ENCODE results near the gene ARHGEF19. TPM values are rescaled to one million over a fixed set of nuclear protein-coding genes. Genes with fewer than 3 reads are reported as not detected.

The ARHGEF19 gene
- total and polyA plus RNA-seq, 9 of the 15 experiments (the other 6 are each of a cell fraction or from before 2014, with no cell fraction given), result 0.73 to 21.0 (median 5.2) TPM

DNA sequence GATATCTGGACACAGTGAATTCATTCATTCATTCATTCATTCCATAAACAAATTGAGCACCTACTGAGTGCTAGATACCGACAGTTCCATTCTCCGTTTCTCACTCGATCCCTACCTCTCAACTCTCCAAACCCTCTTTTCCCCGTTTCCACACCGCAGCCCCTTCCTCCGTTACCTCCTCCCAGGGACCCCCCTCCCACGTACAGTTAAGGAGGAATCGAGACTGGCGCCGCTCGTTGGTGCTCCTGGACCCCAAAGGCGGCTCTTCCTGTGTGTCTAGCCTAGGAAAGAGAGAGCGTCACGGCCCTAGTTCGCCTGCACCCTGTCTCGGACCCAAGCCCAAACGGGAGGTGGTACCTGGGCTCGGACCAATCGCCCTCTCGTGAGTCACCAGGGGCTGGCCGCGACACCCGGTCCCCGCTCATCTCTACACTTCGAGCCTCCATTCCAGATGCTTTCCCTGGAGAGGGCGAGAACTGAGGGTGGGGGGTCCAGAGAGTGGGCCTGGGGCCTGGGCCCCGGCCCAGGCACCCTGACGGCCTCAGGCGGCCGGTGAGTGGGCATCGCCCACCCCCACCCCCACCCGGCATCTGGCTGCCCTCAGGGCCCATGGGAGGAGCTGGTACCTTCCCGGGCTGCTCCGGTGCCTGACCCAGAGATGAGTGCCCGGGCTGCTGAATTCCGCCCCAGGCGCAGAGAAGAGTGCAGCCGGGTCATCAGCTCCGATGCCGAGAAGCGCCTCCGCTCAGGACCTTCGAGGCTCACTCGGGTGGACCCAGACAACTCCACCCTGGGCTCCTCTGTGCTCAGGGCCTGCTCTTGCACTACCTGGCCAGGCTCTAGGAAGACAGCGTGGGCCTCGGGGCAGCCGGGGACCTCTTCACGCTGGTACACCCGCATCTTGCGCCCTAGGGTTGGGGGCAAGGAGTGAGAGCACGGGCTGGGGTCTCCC, 4.9 kb downstream of the ARHGEF19 start (continued):
- TF ChIP-seq SAP30 (IDR thresholded peaks at IDR 0.05; ENCODE audit: borderline replicate concordance, insufficient read depth, low read depth, low read length, poor library complexity, severe bottlenecking) (no peak), HIVEP1 (CRISPR knock-in tag; IDR thresholded peaks at IDR 0.05) (no peak), SMAD2 (IDR thresholded peaks at IDR 0.05; ENCODE audit: low read depth, low read length) (no peak), CC2D1A (IDR thresholded peaks at IDR 0.05) (0 out of 2 replicates have a peak, but pooled peaks have one; percentile 38), BHLHE40 (IDR thresholded peaks at IDR 0.05; ENCODE audit: low read length) (no peak), HSF4 (CRISPR knock-in tag; IDR thresholded peaks at IDR 0.05; ENCODE audit: borderline replicate concordance) (no peak), MAFF (IDR thresholded peaks at IDR 0.05; ENCODE audit: low read length) (no peak), EP300 (IDR thresholded peaks at IDR 0.05; ENCODE audit: low read length) (no peak), ZNF354B (CRISPR knock-in tag; IDR thresholded peaks at IDR 0.05) (no peak), SUPT5H (IDR thresholded peaks at IDR 0.05) (no peak; the same call in 1 of the 2 replicates), ETV1 (tag; conservative IDR thresholded peaks at IDR 0.05; ENCODE audit: low read depth) (no peak), SRSF7 (optimal IDR thresholded peaks at IDR 0.05; ENCODE audit: low read depth, low read length) (no peak), HMG20A (CRISPR knock-in tag; conservative IDR thresholded peaks at IDR 0.05) (no peak), MTA3 (IDR thresholded peaks at IDR 0.05; ENCODE audit: borderline replicate concordance) (no peak; the same call in 1 of the 2 replicates), ZNF384 (IDR thresholded peaks at IDR 0.05; ENCODE audit: low read depth, low read length) (no peak), TEAD1 (CRISPR knock-in tag; IDR thresholded peaks at IDR 0.05) (no peak), RBFOX2 (IDR thresholded peaks at IDR 0.05; ENCODE audit: low read depth, low read length) (no peak; the same call in none of the 2 replicates), HMGN3 (IDR thresholded peaks at IDR 0.05; ENCODE audit: borderline replicate concordance, extremely low read depth, insufficient read length, low read depth, low read length) (no peak), MYBL2 (IDR thresholded peaks at IDR 0.05; ENCODE audit: low read depth) (no peak), MYBL2 (CRISPR knock-in tag; IDR thresholded peaks at IDR 0.05; ENCODE audit: borderline replicate concordance) (no peak), RBM22 (IDR thresholded peaks at IDR 0.05; ENCODE audit: low read depth, low read length, poor library complexity, severe bottlenecking) (no peak)
- TF ChIP-seq, protein P1, sequence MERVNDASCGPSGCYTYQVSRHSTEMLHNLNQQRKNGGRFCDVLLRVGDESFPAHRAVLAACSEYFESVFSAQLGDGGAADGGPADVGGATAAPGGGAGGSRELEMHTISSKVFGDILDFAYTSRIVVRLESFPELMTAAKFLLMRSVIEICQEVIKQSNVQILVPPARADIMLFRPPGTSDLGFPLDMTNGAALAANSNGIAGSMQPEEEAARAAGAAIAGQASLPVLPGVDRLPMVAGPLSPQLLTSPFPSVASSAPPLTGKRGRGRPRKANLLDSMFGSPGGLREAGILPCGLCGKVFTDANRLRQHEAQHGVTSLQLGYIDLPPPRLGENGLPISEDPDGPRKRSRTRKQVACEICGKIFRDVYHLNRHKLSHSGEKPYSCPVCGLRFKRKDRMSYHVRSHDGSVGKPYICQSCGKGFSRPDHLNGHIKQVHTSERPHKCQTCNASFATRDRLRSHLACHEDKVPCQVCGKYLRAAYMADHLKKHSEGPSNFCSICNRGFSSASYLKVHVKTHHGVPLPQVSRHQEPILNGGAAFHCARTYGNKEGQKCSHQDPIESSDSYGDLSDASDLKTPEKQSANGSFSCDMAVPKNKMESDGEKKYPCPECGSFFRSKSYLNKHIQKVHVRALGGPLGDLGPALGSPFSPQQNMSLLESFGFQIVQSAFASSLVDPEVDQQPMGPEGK (CRISPR knock-in tag; IDR thresholded peaks at IDR 0.05; ENCODE audit: borderline replicate concordance), result no peak
- TF ChIP-seq, protein P2, sequence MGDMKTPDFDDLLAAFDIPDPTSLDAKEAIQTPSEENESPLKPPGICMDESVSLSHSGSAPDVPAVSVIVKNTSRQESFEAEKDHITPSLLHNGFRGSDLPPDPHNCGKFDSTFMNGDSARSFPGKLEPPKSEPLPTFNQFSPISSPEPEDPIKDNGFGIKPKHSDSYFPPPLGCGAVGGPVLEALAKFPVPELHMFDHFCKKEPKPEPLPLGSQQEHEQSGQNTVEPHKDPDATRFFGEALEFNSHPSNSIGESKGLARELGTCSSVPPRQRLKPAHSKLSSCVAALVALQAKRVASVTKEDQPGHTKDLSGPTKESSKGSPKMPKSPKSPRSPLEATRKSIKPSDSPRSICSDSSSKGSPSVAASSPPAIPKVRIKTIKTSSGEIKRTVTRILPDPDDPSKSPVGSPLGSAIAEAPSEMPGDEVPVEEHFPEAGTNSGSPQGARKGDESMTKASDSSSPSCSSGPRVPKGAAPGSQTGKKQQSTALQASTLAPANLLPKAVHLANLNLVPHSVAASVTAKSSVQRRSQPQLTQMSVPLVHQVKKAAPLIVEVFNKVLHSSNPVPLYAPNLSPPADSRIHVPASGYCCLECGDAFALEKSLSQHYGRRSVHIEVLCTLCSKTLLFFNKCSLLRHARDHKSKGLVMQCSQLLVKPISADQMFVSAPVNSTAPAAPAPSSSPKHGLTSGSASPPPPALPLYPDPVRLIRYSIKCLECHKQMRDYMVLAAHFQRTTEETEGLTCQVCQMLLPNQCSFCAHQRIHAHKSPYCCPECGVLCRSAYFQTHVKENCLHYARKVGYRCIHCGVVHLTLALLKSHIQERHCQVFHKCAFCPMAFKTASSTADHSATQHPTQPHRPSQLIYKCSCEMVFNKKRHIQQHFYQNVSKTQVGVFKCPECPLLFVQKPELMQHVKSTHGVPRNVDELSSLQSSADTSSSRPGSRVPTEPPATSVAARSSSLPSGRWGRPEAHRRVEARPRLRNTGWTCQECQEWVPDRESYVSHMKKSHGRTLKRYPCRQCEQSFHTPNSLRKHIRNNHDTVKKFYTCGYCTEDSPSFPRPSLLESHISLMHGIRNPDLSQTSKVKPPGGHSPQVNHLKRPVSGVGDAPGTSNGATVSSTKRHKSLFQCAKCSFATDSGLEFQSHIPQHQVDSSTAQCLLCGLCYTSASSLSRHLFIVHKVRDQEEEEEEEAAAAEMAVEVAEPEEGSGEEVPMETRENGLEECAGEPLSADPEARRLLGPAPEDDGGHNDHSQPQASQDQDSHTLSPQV (IDR thresholded peaks at IDR 0.05), result no peak

Data from K562 (cell line).